Fibroblast of lung (primary cell): ENCODE measurements around the gene GALNT2. TPM values are rescaled to one million over a fixed set of nuclear protein-coding genes. Genes with fewer than 3 reads are reported as not detected.

Experiments
- DNase-seq, 2 donors: peaks; one replicate each; pipeline versions ENCODE4 v3.0.0 to v3.0.0-alpha.2; 2010; ENCODE audit warnings: low read depth in 2 of 2
- H2AFZ ChIP-seq: 2 replicates; pipeline ENCODE4 v1.5.1; 2012; ENCODE audit warnings: low read length, control low read depth, inconsistent platforms
- H3K27ac ChIP-seq: 2 replicates; pipeline ENCODE4 v1.5.1; 2011; ENCODE audit warnings: low read length, control low read depth; ENCODE audit not compliant: insufficient read depth
- H3K27me3 ChIP-seq: 2 replicates; pipeline ENCODE4 v1.5.1; 2011; ENCODE audit warnings: mild to moderate bottlenecking, low read length; ENCODE audit not compliant: control insufficient read depth, insufficient read depth
- H3K36me3 ChIP-seq: 2 replicates; pipeline ENCODE4 v1.5.1; 2011; ENCODE audit warnings: low read length; ENCODE audit not compliant: control insufficient read depth, insufficient read depth
- H3K4me1 ChIP-seq: 2 replicates; pipeline ENCODE4 v1.5.1; 2011; ENCODE audit warnings: low read length; ENCODE audit not compliant: control insufficient read depth, insufficient read depth; ENCODE audit errors: extremely low read depth
- H3K4me2 ChIP-seq: 2 replicates; pipeline ENCODE4 v1.5.1; 2011; ENCODE audit warnings: low read length, control low read depth; ENCODE audit not compliant: insufficient read depth; ENCODE audit errors: extremely low read depth
- H3K4me3 ChIP-seq, 4 experiments: fragments of 200-600 bp in 1 of 4; sonication (generic) in 1 of 4; replicated peaks in 1 of 4; 2 replicates each; pipeline ENCODE4 v1.5.1; 2011 to 2016; ENCODE audit warnings: low read length in 4 of 4, low read depth in 3 of 4, mild to moderate bottlenecking in 3 of 4, control low read depth in 2 of 4, inconsistent platforms in 1 of 4, mixed read lengths in 1 of 4; ENCODE audit not compliant: insufficient read depth in 1 of 4; ENCODE audit errors: control extremely low read depth in 1 of 4
- H3K79me2 ChIP-seq: 2 replicates; pipeline ENCODE4 v1.5.1; 2012; ENCODE audit warnings: mild to moderate bottlenecking, low read length, inconsistent platforms; ENCODE audit not compliant: control insufficient read depth, insufficient read depth
- H3K9ac ChIP-seq: 2 replicates; pipeline ENCODE4 v1.5.1; 2011; ENCODE audit warnings: mild to moderate bottlenecking, low read length, control low read depth; ENCODE audit not compliant: insufficient read depth
- H3K9me3 ChIP-seq: 2 replicates; pipeline ENCODE4 v1.5.1; 2012; ENCODE audit warnings: low read depth, low read length; ENCODE audit not compliant: control insufficient read depth, insufficient read depth
- H4K20me1 ChIP-seq: 2 replicates; pipeline ENCODE4 v1.5.1; 2011; ENCODE audit warnings: low read length; ENCODE audit not compliant: control insufficient read depth, insufficient read depth; ENCODE audit errors: extremely low read depth
- CTCF ChIP-seq, 2 donors: IDR thresholded peaks in 1 of 2; conservative IDR thresholded peaks in 1 of 2; 1 replicate in 1 of 2; 2 replicates in 1 of 2; pipeline ENCODE4 v1.5.1; 2011 to 2012; ENCODE audit warnings: low read length in 2 of 2, control low read depth in 1 of 2, inconsistent platforms in 1 of 2, low read depth in 1 of 2, mild to moderate bottlenecking in 1 of 2
- EZH2 ChIP-seq: IDR thresholded peaks from 2 replicates; pipeline ENCODE4 v1.5.1; 2012; ENCODE audit warnings: low read length, control low read depth, mild to moderate bottlenecking; ENCODE audit errors: missing control alignments
- polyA plus RNA-seq, 2 donors: library from polyadenylated mRNA; depleted of rRNA in 1 of 2; stranded (reverse) in 1 of 2; unstranded in 1 of 2; fragments of >200 nt; gene quantifications; 2 replicates each; pipeline ENCODE4 v1.2.1, GENCODE V29; 2011 to 2012; ENCODE audit warnings: missing spikeins in 1 of 2
- total RNA-seq: library from RNA; depleted of rRNA; stranded (reverse); fragments of >200 nt; gene quantifications from 2 replicates; pipeline ENCODE4 v1.2.1, GENCODE V29; 2014

The GALNT2 gene
- total and polyA plus RNA-seq, 2 donors (not counting 1 experiment from before 2014, with no cell fraction given): 106 to 115 TPM

DNA sequence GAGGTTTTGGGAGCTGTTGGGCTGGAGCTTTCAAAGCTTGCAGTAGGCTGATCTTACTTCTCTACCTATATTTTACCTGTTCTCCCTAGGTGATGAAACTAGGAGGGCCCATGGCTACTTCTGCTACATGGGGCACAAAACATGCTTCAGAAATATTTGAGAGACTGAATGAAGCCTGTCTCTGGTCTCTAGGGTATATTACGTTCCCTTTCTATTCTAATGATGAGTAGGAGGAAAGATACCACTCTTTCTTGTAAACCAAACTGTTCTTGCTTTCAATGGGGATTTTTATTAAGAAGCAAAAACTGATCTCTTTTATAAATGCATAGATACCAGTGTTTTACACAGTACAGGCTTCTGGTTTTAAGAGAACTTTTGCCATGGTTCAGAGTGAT is 103.1 kb downstream of the GALNT2 start:
- H3K9ac ChIP-seq: no peak overlapping the region
- no peak for TF ChIP-seq CTCF (conservative IDR thresholded peaks at IDR 0.05 in 1 of 2, IDR thresholded peaks at IDR 0.05 in 1 of 2; ENCODE audit: low read depth in 1 of 2, low read length in 2 of 2)
- TF ChIP-seq EZH2: no peak
- peak overlapping the region in 1 of 4 experiments; percentile 18 for H3K4me3 ChIP-seq
- H4K20me1 ChIP-seq: no peaks in the 10 kb centered on the region
- peak overlapping the region; percentile 3 for H3K4me2 ChIP-seq
- peaks cover 2% of the 10 kb centered on the region for H3K4me1 ChIP-seq
- no peak overlapping the region for H3K27ac ChIP-seq
- H3K79me2 ChIP-seq: peaks cover 26% of the 10 kb centered on the region
- DNase-seq: no peak
- no peak overlapping the region for H2AFZ ChIP-seq
- H3K36me3 ChIP-seq: no peaks in the 10 kb centered on the region
- no peaks in the 10 kb centered on the region for H3K9me3 ChIP-seq
- H3K27me3 ChIP-seq: no peaks in the 10 kb centered on the region

GRCh38 chr1:230170622-230171021 is 103.6 kb downstream of the GALNT2 start:
- Histone ChIP-seq H3K4me2 (no peak overlapping the region), H3K9ac (no peak overlapping the region), H3K36me3 (no peaks in the 10 kb centered on the region), H2AFZ (no peak overlapping the region), H3K79me2 (peaks cover 24% of the 10 kb centered on the region), H3K27ac (no peak overlapping the region), H4K20me1 (no peaks in the 10 kb centered on the region), H3K4me3 (no peak overlapping the region), H3K4me1 (peaks cover 2% of the 10 kb centered on the region), H3K9me3 (no peaks in the 10 kb centered on the region), H3K27me3 (no peaks in the 10 kb centered on the region)
- peak in 1 of 2 donors; percentile 6 for DNase-seq
- TF ChIP-seq EZH2: no peak
- no peak for TF ChIP-seq CTCF (conservative IDR thresholded peaks at IDR 0.05 in 1 of 2, IDR thresholded peaks at IDR 0.05 in 1 of 2; ENCODE audit: low read depth in 1 of 2, low read length in 2 of 2)

- Histone ChIP-seq H3K9ac (no peak overlapping the region), H3K9me3 (no peaks in the 10 kb centered on the region), H3K36me3 (no peaks in the 10 kb centered on the region), H3K27me3 (no peaks in the 10 kb centered on the region), H3K79me2 (peaks cover 22% of the 10 kb centered on the region), H2AFZ (no peak overlapping the region), H3K4me1 (peaks cover 2% of the 10 kb centered on the region), H3K4me3 (no peak overlapping the region), H3K27ac (no peak overlapping the region), H3K4me2 (no peak overlapping the region), H4K20me1 (no peaks in the 10 kb centered on the region)
- peak; percentile 49 to 90 for DNase-seq
- TF ChIP-seq CTCF (conservative IDR thresholded peaks at IDR 0.05 in 1 of 2, IDR thresholded peaks at IDR 0.05 in 1 of 2; ENCODE audit: low read depth in 1 of 2, low read length in 2 of 2) (no peak), EZH2 (no peak)
Measured at GRCh38 chr1:230171356-230172015, 104.4 kb downstream of the GALNT2 start.
